Measurements from ENCODE around the gene BCAT1. TPM values are rescaled to one million over a fixed set of nuclear protein-coding genes. Genes with fewer than 3 reads are reported as not detected.

BCAT1 gene
- total RNA-seq, 1 experiment from 2014 or later, result 0.74 TPM

GRCh38 chr12:24770334-24770733 lies 178.6 kb downstream of the BCAT1 start:
- ChIA-PET CTCF (no interaction called here), POLR2A (no interaction called here), RAD21 (ENCODE audit: low non-redundant PET in 1 of 2, low total read pairs in 2 of 2, uncharacterized antibody in 2 of 2, unreplicated experiment in 2 of 2) (no interaction called here)
- H3K4me2 ChIP-seq (ENCODE audit: low read length), result no peak overlapping the region
- ATAC-seq (no peak), DNase-seq (ENCODE audit: low read depth, low spot score) (no peak)
- no peak overlapping the region for H3K9ac ChIP-seq (ENCODE audit: low read length)
- H3K9me2 ChIP-seq (ENCODE audit: insufficient read depth), result no peaks in the 10 kb centered on the region
- intact Hi-C loops (cut with micrococcal nuclease), result no loop called here
- H3K36me3 ChIP-seq (ENCODE audit: control insufficient read depth in 1 of 2, insufficient read depth in 2 of 2, low read length in 2 of 2), result no peaks in the 10 kb centered on the region
- no peaks in the 10 kb centered on the region for H4K20me1 ChIP-seq (ENCODE audit: insufficient read depth)
- H3K9me3 ChIP-seq (ENCODE audit: control insufficient read depth in 1 of 2, insufficient read depth in 1 of 2, low read depth in 1 of 2, low read length in 2 of 2), result no peaks in the 10 kb centered on the region; a peak in 1 of 4 replicates
- no peak overlapping the region for H2AFZ ChIP-seq (ENCODE audit: low read depth, low read length, poor library complexity, severe bottlenecking)
- no peak overlapping the region for H3K4me3 ChIP-seq (replicated peaks in 1 of 2; ENCODE audit: low read depth in 1 of 2, low read length in 2 of 2)
- no peaks in the 10 kb centered on the region for H3K79me2 ChIP-seq (ENCODE audit: insufficient read depth, low read length)
- BruUV-seq (replicated peaks), result no TSS peak
- TF ChIP-seq CBX3 (IDR thresholded peaks at IDR 0.05; ENCODE audit: low read depth) (no peak), FOSL1 (IDR thresholded peaks at IDR 0.05; ENCODE audit: low read depth) (no peak)
- H3K27me3 ChIP-seq (ENCODE audit: insufficient read depth, low read length), result no peaks in the 10 kb centered on the region
- H3K4me1 ChIP-seq (ENCODE audit: control insufficient read depth in 1 of 2, insufficient read depth in 2 of 2, low read length in 2 of 2), result no peaks in the 10 kb centered on the region
- no peak overlapping the region for H3K27ac ChIP-seq (ENCODE audit: low read depth, low read length)

DNA sequence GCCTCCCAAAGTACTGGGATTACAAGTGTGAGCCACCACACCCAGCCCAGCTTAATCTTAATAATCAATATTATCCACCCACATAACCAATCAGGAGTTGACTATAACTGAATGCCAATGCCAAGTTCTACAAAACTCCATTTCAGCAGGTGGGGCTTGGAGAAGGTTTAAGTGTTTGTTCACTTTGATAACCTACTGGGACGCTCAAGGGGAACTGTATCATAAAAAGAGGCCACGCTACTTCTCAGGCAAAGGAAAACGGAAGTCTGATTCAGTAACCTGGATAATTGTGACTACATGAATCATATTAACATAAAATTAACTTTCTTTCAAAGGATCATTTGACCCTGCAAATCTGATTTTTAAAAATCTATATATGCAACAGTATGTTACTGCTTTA lies 179.2 kb downstream of the BCAT1 start:
- Histone ChIP-seq H3K9ac (ENCODE audit: low read length) (no peak overlapping the region), H3K79me2 (ENCODE audit: insufficient read depth, low read length) (no peaks in the 10 kb centered on the region), H3K4me1 (ENCODE audit: control insufficient read depth in 1 of 2, insufficient read depth in 2 of 2, low read length in 2 of 2) (no peaks in the 10 kb centered on the region), H2AFZ (ENCODE audit: low read depth, low read length, poor library complexity, severe bottlenecking) (no peak overlapping the region), H3K27ac (ENCODE audit: low read depth, low read length) (no peak overlapping the region), H3K9me3 (ENCODE audit: control insufficient read depth in 1 of 2, insufficient read depth in 1 of 2, low read depth in 1 of 2, low read length in 2 of 2) (no peaks in the 10 kb centered on the region; a peak in 1 of 4 replicates), H3K9me2 (ENCODE audit: insufficient read depth) (no peaks in the 10 kb centered on the region), H3K4me3 (replicated peaks in 1 of 2; ENCODE audit: low read depth in 1 of 2, low read length in 2 of 2) (no peak overlapping the region), H3K36me3 (ENCODE audit: control insufficient read depth in 1 of 2, insufficient read depth in 2 of 2, low read length in 2 of 2) (no peaks in the 10 kb centered on the region), H4K20me1 (ENCODE audit: insufficient read depth) (no peaks in the 10 kb centered on the region), H3K4me2 (ENCODE audit: low read length) (no peak overlapping the region), H3K27me3 (ENCODE audit: insufficient read depth, low read length) (no peaks in the 10 kb centered on the region)
- RAD21 ChIA-PET (ENCODE audit: low non-redundant PET in 1 of 2, low total read pairs in 2 of 2, uncharacterized antibody in 2 of 2, unreplicated experiment in 2 of 2), result no interaction called here
- no TSS peak for BruUV-seq (replicated peaks)
- CTCF ChIA-PET, result no interaction called here
- POLR2A ChIA-PET, result no interaction called here
- no peak for ATAC-seq
- intact Hi-C loops (cut with micrococcal nuclease), result no loop called here
- DNase-seq (ENCODE audit: low read depth, low spot score), result no peak
- TF ChIP-seq, protein P1, sequence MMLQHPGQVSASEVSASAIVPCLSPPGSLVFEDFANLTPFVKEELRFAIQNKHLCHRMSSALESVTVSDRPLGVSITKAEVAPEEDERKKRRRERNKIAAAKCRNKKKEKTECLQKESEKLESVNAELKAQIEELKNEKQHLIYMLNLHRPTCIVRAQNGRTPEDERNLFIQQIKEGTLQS (IDR thresholded peaks at IDR 0.05), result no peak
- TF ChIP-seq ZFX (IDR thresholded peaks at IDR 0.05) (no peak), ZBTB33 (IDR thresholded peaks at IDR 0.05; ENCODE audit: extremely low read depth, insufficient replicate concordance, low read length) (no peak), SP1 (IDR thresholded peaks at IDR 0.05; ENCODE audit: low read depth) (no peak), TCF7L2 (IDR thresholded peaks at IDR 0.05; ENCODE audit: borderline replicate concordance, extremely low read depth, insufficient read depth, insufficient read length) (no peak), CBX3 (IDR thresholded peaks at IDR 0.05; ENCODE audit: low read depth) (no peak), ELF1 (IDR thresholded peaks at IDR 0.05; ENCODE audit: borderline replicate concordance, low read depth) (no peak), EZH2phosphoT487 (IDR thresholded peaks at IDR 0.05; ENCODE audit: borderline replicate concordance) (no peak), POLR2AphosphoS5 (IDR thresholded peaks at IDR 0.05; ENCODE audit: low read depth, low read length) (no peak), SIN3A (IDR thresholded peaks at IDR 0.05; ENCODE audit: low read depth) (no peak), JUND (IDR thresholded peaks at IDR 0.05) (no peak), YY1 (IDR thresholded peaks at IDR 0.05; ENCODE audit: extremely low read depth, insufficient replicate concordance, low read depth, low read length) (no peak), REST (IDR thresholded peaks at IDR 0.05; ENCODE audit: low read depth) (no peak), EGR1 (IDR thresholded peaks at IDR 0.05; ENCODE audit: low read depth) (no peak), ZNF274 (IDR thresholded peaks at IDR 0.05; ENCODE audit: low read depth, low read length) (no peak), RAD21 (IDR thresholded peaks at IDR 0.05; ENCODE audit: low read depth) (no peak), CEBPB (IDR thresholded peaks at IDR 0.05; ENCODE audit: low read depth) (no peak)

Measured in HCT116 (cell line).